K562 (cell line): ENCODE results near the gene MFN1. TPM values are rescaled to one million over a fixed set of nuclear protein-coding genes. Genes with fewer than 3 reads are reported as not detected.
A peak's percentile ranks its signal among the peaks of the same experiment; 100 is the strongest.

ENCODE experiments used
- ATAC-seq: fragments of 200-7000 bp; cut with Tn5 transposase; 3 replicates; pipeline ENCODE4 v1.9.1; 2020; ENCODE audit warnings: moderate library complexity
- BruUV-seq: library from RNA; stranded (reverse); fragments of 400-500 nt; replicated peaks from 2 replicates; lab custom pipeline; 2021; lab: Mats Ljungman, UMichigan
- CTCF ChIA-PET: fragments of 300-600 bp; formaldehyde crosslinking; extraction: SDS; loops from one replicate; lab custom pipeline; 2021; ENCODE audit warnings: low intra/inter-chr PET ratio; lab: Yijun Ruan, JAX
- POLR2A ChIA-PET: fragments of 300-600, 350-650 bp; sonication (Branson Sonifier 250); formaldehyde crosslinking; extraction: SDS; loops from one replicate; lab custom pipeline; 2021; ENCODE audit warnings: antibody characterized with exemption, inconsistent platforms; lab: Yijun Ruan, JAX
- DNase-seq, 4 experiments: peaks; one replicate each; pipeline versions ENCODE4 v3.0.0 to v3.0.0-alpha.2; 2011 to 2018; ENCODE audit warnings: low spot score in 3 of 4, mixed read lengths in 3 of 4; ENCODE audit errors: extremely low read depth in 1 of 4
- FAIRE-seq: peaks from 2 replicates; lab custom pipeline; 2011; peaks lifted over from hg19 to GRCh38; lab: Jason Lieb, UNC
- H2AFZ ChIP-seq: 2 replicates; pipeline ENCODE4 v1.6.0; 2011; ENCODE audit warnings: low read depth, low read length, control low read depth, inconsistent platforms
- H3K27ac ChIP-seq: fragments of 200-600 bp; 3 replicates; pipeline ENCODE4 v1.8.0; 2011; ENCODE audit warnings: low read depth, mild to moderate bottlenecking, control low read depth, inconsistent platforms, low read length, moderate library complexity, mixed read lengths; ENCODE audit errors: extremely low read depth
- H3K27me3 ChIP-seq, 2 experiments: fragments of 300-600 bp in 1 of 2; 2 replicates in 1 of 2; 3 replicates in 1 of 2; pipeline versions ENCODE4 v1.6.0 to v1.8.0; 2011; ENCODE audit warnings: inconsistent platforms in 2 of 2, low read length in 2 of 2, mild to moderate bottlenecking in 1 of 2, mixed read lengths in 1 of 2, moderate library complexity in 1 of 2; ENCODE audit not compliant: control insufficient read depth in 2 of 2, insufficient read depth in 2 of 2
- H3K36me3 ChIP-seq: fragments of 300-600 bp; 3 replicates; pipeline ENCODE4 v1.8.0; 2011; ENCODE audit warnings: mild to moderate bottlenecking, low read length, inconsistent platforms; ENCODE audit not compliant: control insufficient read depth, insufficient read depth
- H3K4me1 ChIP-seq, 2 experiments: fragments of 200-600 bp in 1 of 2; replicated peaks in 1 of 2; 2 replicates in 1 of 2; 3 replicates in 1 of 2; pipeline versions ENCODE4 v1.5.1 to v1.8.0; 2011; ENCODE audit warnings: inconsistent platforms in 2 of 2, low read length in 2 of 2, mild to moderate bottlenecking in 1 of 2, mixed read lengths in 1 of 2, moderate library complexity in 1 of 2; ENCODE audit not compliant: control insufficient read depth in 2 of 2, insufficient read depth in 2 of 2
- H3K4me2 ChIP-seq: 2 replicates; pipeline ENCODE4 v1.6.1; 2011; ENCODE audit warnings: low read length, control low read depth, inconsistent platforms, mixed read lengths; ENCODE audit not compliant: insufficient read depth
- H3K4me3 ChIP-seq: fragments of 200-600 bp; sonication (generic), shearing (Covaris generic); 2 replicates; pipeline ENCODE4 v1.5.1; 2016; ENCODE audit warnings: control low read depth, inconsistent platforms
- H3K79me2 ChIP-seq: fragments of 200-600 bp; 3 replicates; pipeline ENCODE4 v1.8.0; 2011; ENCODE audit warnings: low read length, inconsistent platforms; ENCODE audit not compliant: control insufficient read depth, insufficient read depth
- H3K9ac ChIP-seq, 2 experiments: 2 replicates each; pipeline versions ENCODE4 v1.6.0 to v1.6.1; 2011; ENCODE audit warnings: low read depth in 2 of 2, low read length in 2 of 2, control low read depth in 1 of 2, inconsistent platforms in 1 of 2, mild to moderate bottlenecking in 1 of 2, mixed read lengths in 1 of 2; ENCODE audit not compliant: insufficient read depth in 1 of 2
- H3K9me1 ChIP-seq: one replicate; pipeline ENCODE4 v1.6.0; 2011; ENCODE audit warnings: inconsistent platforms, mild to moderate bottlenecking, low read length, moderate library complexity; ENCODE audit not compliant: control insufficient read depth, insufficient read depth
- H3K9me3 ChIP-seq: replicated peaks from 2 replicates; pipeline ENCODE4 v1.5.1; 2011; ENCODE audit warnings: low read depth, low read length, inconsistent platforms; ENCODE audit not compliant: control insufficient read depth, insufficient read depth
- H4K20me1 ChIP-seq: replicated peaks from 2 replicates; pipeline ENCODE4 v1.6.1; 2011; ENCODE audit warnings: low read length, inconsistent platforms, mixed read lengths; ENCODE audit not compliant: control insufficient read depth, insufficient read depth
- BACH1 ChIP-seq: fragments of 200-800 bp; sonication (Bioruptor generic); IDR thresholded peaks from 2 replicates; pipeline ENCODE4 v1.6.1; 2016; ENCODE audit warnings: missing genetic modification characterization, missing compliant biosample characterization
- DACH1 ChIP-seq: fragments of 450-650 bp; IDR thresholded peaks from 2 replicates; pipeline ENCODE4 v1.6.1; 2018; ENCODE audit not compliant: partially characterized antibody
- ETV6 ChIP-seq, 3 experiments: fragments of 150-350 bp in 1 of 3; sonication (generic) in 1 of 3; formaldehyde crosslinking in 1 of 3; IDR thresholded peaks; 2 replicates each; pipeline versions ENCODE4 v1.6.1 to v1.8.0; 2014 to 2022; ENCODE audit warnings: borderline replicate concordance in 2 of 3, low read depth in 2 of 3, antibody characterized with exemption in 1 of 3, low read length in 1 of 3, mild to moderate bottlenecking in 1 of 3, missing genetic modification reagents in 1 of 3
- PPARD ChIP-seq: fragments of 250-450 bp; sonication (Bioruptor Pico); IDR thresholded peaks from 2 replicates; pipeline ENCODE4 v1.8.0; 2022; ENCODE audit warnings: inconsistent platforms, mild to moderate bottlenecking, moderate library complexity
- SMARCA5 ChIP-seq: fragments of 450-650 bp; IDR thresholded peaks from 2 replicates; pipeline ENCODE4 v1.6.1; 2016
- TCF7L2 ChIP-seq: fragments of 150-350 bp; IDR thresholded peaks from 2 replicates; pipeline ENCODE4 v1.6.1; 2016; ENCODE audit warnings: low read depth, mild to moderate bottlenecking, low read length, moderate library complexity
- TEAD1 ChIP-seq, 2 experiments: fragments of 450-650 bp in 1 of 2; sonication (generic) in 1 of 2; formaldehyde crosslinking; IDR thresholded peaks; 2 replicates each; pipeline versions ENCODE4 v1.4.0 to v1.8.0; 2020 to 2022; ENCODE audit warnings: mild to moderate bottlenecking in 2 of 2, missing genetic modification reagents in 1 of 2
- U2AF2 ChIP-seq: fragments of 200-400 bp; formaldehyde crosslinking; optimal IDR thresholded peaks from 2 replicates; pipeline ENCODE3; 2017; ENCODE audit warnings: low read depth, mild to moderate bottlenecking, low read length
- ZNF224 ChIP-seq: sonication (generic); formaldehyde crosslinking; IDR thresholded peaks from 2 replicates; pipeline ENCODE4 v1.8.0; 2022; ENCODE audit warnings: mild to moderate bottlenecking, missing genetic modification reagents
- ZNF384 ChIP-seq: IDR thresholded peaks from 2 replicates; pipeline ENCODE4 v1.6.1; 2012; ENCODE audit warnings: low read depth, low read length, improper control_type of control experiment
- WGBS: fragments of 100-300 bp; shearing (Covaris generic); methylation state at CpG from one replicate; pipeline ENCODE4 v1.1.6; 2016; ENCODE audit warnings: low coverage, mixed read lengths; ENCODE audit not compliant: insufficient coverage; ENCODE audit errors: missing lambda C conversion rate; 5-methylcytosine and 5-hydroxymethylcytosine counted together
- in situ Hi-C: fragments of 300-500 bp; cut with MboI; formaldehyde crosslinking; loops from 4 replicates; pipeline ENCODE4 v1.15.0; 2018; ENCODE audit warnings: inconsistent platforms, mixed read lengths
- intact Hi-C: fragments of 100-400 bp; cut with micrococcal nuclease; formaldehyde crosslinking; loops from 2 replicates; pipeline ENCODE4 v1.14.2; 2022
- polyA plus RNA-seq, 8 experiments: library from polyadenylated mRNA; depleted of rRNA in 4 of 8; stranded (reverse) in 5 of 8; unstranded in 3 of 8; fragments of >200 nt; fragmentation: Nextera tagmentation in 2 of 8; fragmentation: Illumina TruSeq in 1 of 8; extraction: Ambion mirVana in 2 of 8; extraction: Trizol in 1 of 8; gene quantifications; 2 replicates each; pipeline versions ENCODE4 v1.2.1 to v1.2.3, GENCODE V29; 2011 to 2014; ENCODE audit warnings: inconsistent platforms in 1 of 8, missing spikeins in 1 of 8
- total RNA-seq, 7 experiments: library from RNA; depleted of rRNA in 6 of 7; stranded (reverse); fragments of >200 nt in 6 of 7; fragmentation: Illumina TruSeq in 2 of 7; extraction: Trizol in 2 of 7; gene quantifications; 2 replicates each; pipeline versions ENCODE4 v1.2.1 to v1.2.3, GENCODE V29; 2011 to 2021; ENCODE audit warnings: low replicate concordance in 1 of 7
- TF ChIP-seq, protein P1 (sequence below): fragments of 200-800 bp; sonication (Bioruptor generic); IDR thresholded peaks from 2 replicates; pipeline ENCODE4 v1.6.1; 2017; ENCODE audit warnings: missing genetic modification characterization, missing compliant biosample characterization
- TF ChIP-seq, protein P2 (sequence below): sonication (generic); formaldehyde crosslinking; IDR thresholded peaks from 2 replicates; pipeline ENCODE4 v1.9.0; 2022; ENCODE audit warnings: mild to moderate bottlenecking, missing genetic modification reagents

MFN1 gene
- total and polyA plus RNA-seq, 9 of the 15 experiments (the other 6 are each of a cell fraction or from before 2014, with no cell fraction given) = 10.5 to 42.7 (median 22.6) TPM

DNA sequence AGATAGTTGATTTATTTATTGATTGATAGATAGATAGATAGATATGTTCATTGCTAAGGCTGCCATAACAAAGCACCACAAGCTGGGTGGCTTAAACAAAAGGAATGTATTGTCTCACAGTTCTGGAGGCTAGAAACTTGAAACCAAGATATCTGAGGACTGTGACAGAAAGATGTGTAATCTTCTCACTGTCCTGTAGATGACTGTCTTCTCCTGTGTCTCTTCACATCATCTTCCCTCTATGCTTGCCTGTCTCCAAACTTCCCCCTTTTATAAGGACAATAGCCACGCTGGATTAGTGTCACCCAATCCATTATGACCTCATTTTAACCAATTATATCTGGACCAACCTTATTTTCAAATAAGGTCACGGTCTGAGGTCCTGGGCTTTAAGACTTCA, 62.8 kb downstream of the MFN1 start (continued):
- no peak for TF ChIP-seq U2AF2
- no peak for TF ChIP-seq TCF7L2

DNA sequence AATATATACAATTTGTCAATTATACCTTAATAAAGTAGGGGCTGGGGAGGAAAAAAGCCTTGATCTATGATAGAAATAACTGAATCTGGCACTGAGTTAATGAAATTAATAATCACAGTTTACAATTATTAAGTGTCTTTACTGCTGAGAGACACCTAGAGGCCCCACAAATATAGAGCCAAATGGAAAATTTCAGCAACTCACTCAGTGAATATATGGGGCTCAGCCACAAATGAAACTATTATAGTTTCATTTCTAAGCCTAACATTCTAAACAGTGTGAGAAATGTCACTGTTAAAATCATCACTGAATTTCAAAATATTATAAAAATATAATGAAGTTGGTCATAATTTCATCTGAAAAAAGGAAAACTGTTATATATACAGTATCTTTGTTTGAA, 63.5 kb downstream of the MFN1 start:
- Histone ChIP-seq H3K9me1 (no peaks in the 10 kb centered on the region), H2AFZ (no peak overlapping the region), H3K9ac (no peak overlapping the region), H3K79me2 (no peaks in the 10 kb centered on the region), H3K4me1 (no peaks in the 10 kb centered on the region), H3K4me2 (no peak overlapping the region), H3K9me3 (no peaks in the 10 kb centered on the region), H3K4me3 (no peak overlapping the region), H4K20me1 (no peaks in the 10 kb centered on the region), H3K27ac (no peak overlapping the region), H3K27me3 (no peaks in the 10 kb centered on the region), H3K36me3 (peaks cover 20% of the 10 kb centered on the region; the same call in 2 of the 3 replicates)
- TF ChIP-seq DACH1 (peak; percentile 17), BACH1 (tag) (no peak)
- no peak for ATAC-seq
- BruUV-seq = no TSS peak
- no peak for DNase-seq
- no peak for FAIRE-seq
- ChIA-PET POLR2A (no interaction called here), CTCF (no interaction called here)
- intact Hi-C loops (loop anchor here (1.0 kb wide), 1 partner anchor 147 kb away; no protein-coding TSS in a partner anchor), in situ Hi-C loops (no loop called here)

DNA sequence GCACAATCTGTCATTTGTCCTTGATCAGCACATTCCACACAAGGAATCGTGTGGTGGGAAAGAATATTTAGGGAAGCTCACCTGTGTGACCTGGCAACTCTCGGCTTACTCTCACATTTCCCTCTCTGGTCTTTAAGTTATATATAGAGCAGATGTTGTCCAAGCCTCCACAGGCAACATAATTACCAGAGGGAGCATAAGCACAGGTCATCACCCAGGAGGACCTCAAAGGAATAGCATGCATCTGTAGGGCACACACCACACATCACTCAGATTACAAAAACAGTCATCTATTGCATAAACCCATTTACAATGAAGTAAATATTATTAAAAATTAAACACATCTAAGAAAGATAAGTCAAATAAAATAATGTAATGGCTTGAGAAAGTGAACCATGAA, 67.3 kb downstream of the MFN1 start:
- Histone ChIP-seq H3K4me1 (no peaks in the 10 kb centered on the region), H2AFZ (no peak overlapping the region), H3K36me3 (peaks cover 36% of the 10 kb centered on the region), H4K20me1 (no peaks in the 10 kb centered on the region), H3K4me2 (no peak overlapping the region), H3K79me2 (no peaks in the 10 kb centered on the region), H3K27ac (no peak overlapping the region), H3K9ac (no peak overlapping the region), H3K9me3 (no peaks in the 10 kb centered on the region), H3K27me3 (no peaks in the 10 kb centered on the region), H3K4me3 (no peak overlapping the region), H3K9me1 (no peaks in the 10 kb centered on the region)
- no TSS peak for BruUV-seq
- POLR2A ChIA-PET = interaction anchor here (0.6 to 0.7 kb wide), 2 partner anchors 139 to 149 kb away, joined by 3 read pairs; no protein-coding TSS in a partner anchor
- TF ChIP-seq SMARCA5 (no peak), TEAD1 (CRISPR knock-in tag; IDR thresholded peaks at IDR 0.05) (no peak), TCF7L2 (no peak), ETV6 (IDR thresholded peaks at IDR 0.05; ENCODE audit: borderline replicate concordance in 1 of 2, low read depth in 2 of 2, low read length in 1 of 2) (no peak), ETV6 (CRISPR knock-in tag; IDR thresholded peaks at IDR 0.05; ENCODE audit: borderline replicate concordance) (no peak), PPARD (CRISPR knock-in tag) (no peak), ZNF384 (no peak), ZNF224 (CRISPR knock-in tag) (no peak)
- TF ChIP-seq, protein P1, sequence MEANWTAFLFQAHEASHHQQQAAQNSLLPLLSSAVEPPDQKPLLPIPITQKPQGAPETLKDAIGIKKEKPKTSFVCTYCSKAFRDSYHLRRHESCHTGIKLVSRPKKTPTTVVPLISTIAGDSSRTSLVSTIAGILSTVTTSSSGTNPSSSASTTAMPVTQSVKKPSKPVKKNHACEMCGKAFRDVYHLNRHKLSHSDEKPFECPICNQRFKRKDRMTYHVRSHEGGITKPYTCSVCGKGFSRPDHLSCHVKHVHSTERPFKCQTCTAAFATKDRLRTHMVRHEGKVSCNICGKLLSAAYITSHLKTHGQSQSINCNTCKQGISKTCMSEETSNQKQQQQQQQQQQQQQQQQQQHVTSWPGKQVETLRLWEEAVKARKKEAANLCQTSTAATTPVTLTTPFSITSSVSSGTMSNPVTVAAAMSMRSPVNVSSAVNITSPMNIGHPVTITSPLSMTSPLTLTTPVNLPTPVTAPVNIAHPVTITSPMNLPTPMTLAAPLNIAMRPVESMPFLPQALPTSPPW (CRISPR knock-in tag) = no peak
- TF ChIP-seq, protein P2, sequence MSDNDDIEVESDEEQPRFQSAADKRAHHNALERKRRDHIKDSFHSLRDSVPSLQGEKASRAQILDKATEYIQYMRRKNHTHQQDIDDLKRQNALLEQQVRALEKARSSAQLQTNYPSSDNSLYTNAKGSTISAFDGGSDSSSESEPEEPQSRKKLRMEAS (CRISPR knock-in tag) = no peak
- intact Hi-C loops (no loop called here), in situ Hi-C loops (no loop called here)
- DNase-seq (no peak), ATAC-seq (0 out of 3 replicates have a peak, but pooled peaks have one; percentile 27), FAIRE-seq (no peak)
- 77% methylated on average over 2 of the region's 2 CpGs for WGBS
- CTCF ChIA-PET = no interaction called here
